HG02870 (cell line): ENCODE data around the gene NINJ2.

Experiments used
- ATAC-seq: cut with Tn5 transposase; IDR thresholded peaks from one replicate; pipeline ENCODE4 v1.9.1; 2021; ENCODE audit warnings: mild to moderate bottlenecking, moderate library complexity; ENCODE audit not compliant: unreplicated experiment

NINJ2 gene

DNA sequence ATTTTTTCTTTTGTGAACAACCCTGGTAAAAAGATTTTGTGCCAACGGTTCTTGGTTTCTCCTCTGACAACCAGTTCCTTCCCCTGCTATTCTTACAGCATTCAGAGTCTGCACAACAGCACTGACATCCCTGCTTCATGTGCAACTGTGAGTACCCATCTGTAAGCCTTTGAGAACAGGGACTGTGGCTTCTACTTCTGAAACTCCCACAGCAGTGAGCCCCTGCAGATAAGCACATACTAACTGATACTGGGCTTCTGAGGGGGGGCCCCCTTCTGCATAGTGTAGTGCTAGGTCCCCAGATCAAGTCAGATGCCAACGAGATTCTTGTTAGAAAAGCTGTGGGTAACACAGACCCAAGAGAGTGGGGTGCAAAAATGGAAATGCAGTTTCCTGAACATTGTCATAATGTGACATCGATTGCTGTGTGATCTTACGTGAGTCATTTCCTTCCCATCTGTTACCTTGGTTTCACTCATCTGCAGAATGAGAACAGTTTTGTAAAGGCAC lies 11.1 kb upstream of the NINJ2 start:
- ATAC-seq = peak; percentile 82

DNA sequence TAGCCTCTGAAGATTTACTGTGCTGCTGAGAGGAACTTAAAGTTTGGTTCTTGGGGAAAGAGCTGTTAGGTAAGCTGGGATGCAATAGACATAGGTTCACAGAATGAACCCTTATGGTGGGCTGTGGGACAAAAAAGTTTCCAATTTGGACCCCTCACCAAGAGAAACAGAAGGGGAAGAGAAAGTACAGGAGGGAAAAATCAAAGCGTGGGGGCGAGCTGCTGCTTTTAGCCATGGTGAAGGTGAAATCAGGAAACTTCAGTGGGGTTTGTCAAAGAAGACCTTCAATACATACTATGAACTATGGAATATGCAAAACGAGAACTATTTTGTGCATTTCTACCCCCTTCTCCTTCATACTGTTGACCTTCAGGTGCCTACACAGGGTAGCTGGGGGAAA lies 10.6 kb upstream of the NINJ2 start:
- ATAC-seq = peak; percentile 1

DNA sequence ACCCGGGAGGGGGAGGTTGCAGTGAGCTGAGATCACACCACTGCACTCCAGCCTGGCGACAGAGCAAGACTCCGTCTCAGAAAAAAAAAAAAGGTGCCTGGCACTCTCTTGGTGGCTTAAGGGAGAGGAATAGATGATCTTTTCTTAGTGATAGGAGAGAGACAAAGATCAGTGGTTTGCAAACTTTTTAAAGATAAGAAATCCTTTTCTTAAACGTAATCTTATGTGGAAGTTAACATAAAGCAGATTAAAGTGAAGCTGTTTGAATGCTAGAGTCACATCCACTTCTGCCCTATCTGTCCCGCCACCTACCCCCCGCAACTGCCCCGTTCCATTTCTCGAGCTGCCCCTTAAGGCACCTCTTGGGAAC lies 6.3 kb upstream of the NINJ2 start:
- ATAC-seq = no peak

DNA sequence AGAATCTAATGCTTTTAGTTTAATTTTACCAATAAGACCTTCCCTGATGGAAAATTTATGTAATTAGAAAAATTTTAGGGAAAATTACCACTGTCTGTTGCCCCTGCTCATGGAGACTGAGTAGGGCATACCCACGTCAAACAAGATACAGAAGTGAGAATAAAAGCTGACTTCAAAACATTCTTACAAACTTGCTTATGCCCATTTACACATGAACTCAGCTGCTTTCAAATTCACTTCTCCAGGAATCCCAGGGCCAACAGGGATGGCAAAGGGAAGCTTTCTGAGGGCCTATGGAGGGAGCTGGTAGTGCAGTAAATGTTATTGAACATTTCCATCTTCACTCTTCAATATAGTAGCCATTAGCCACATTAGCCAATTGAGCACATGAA lies 4.8 kb upstream of the NINJ2 start:
- no peak for ATAC-seq

DNA sequence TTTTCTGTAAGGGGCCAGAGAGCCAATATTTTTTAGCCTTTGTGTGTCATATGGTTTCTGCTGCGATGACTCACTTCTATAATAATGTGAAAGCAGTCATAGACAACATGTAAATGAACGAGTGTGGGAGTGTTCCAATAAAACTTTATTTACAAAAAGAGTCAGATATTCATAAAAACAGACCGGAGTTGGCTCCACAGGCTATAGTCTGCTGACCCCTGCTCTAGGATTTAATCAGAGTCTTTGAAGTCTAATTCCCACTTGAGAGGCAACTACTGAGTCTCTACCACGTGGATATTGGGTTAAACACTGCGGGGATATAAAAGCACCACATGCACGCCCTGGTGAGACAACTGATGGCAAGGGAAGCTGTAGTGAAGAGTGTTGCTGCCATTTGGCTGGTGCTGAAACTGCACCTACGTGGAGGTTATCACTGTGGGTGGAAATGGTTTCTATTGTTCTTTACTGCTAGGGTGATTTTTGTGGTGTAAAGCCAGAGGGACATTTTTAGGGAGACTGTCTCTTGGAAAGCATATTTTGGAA lies 3.6 kb upstream of the NINJ2 start:
- ATAC-seq = no peak

DNA sequence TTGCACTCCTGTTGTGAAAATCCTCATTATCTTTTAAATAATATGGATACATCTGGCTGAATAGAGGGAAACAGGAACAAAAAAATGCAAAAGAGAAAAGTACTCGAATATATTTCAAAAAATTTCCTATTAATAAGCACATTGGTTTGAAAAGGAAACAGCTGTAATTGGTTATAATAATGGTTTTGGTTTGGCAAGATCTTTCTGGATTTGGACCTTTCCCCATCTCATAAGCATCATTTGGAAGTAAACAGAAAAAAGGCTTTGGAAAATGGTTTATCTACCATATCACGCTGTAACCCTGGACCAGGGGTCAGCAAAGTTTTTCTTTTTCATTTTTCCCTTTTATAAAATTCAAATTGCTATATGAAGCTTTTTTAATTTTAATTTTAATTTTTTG lies 2.8 kb upstream of the NINJ2 start:
- no peak for ATAC-seq

DNA sequence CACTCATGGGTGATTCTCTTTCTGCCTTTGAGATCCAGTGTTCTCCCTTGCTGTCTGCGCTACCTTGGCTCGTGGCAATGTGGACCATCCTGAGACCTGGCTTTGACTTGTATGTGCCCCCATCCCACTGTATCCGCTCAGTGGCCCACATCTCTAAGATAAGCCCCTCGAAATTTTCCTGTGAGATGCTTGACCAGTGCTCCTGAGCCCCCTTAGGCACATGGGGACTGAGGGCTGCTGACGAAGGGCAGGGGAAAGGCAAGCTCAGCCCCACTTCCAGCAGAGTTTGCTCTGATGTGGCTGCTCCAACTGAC lies 1.5 kb upstream of the NINJ2 start:
- ATAC-seq = no peak

DNA sequence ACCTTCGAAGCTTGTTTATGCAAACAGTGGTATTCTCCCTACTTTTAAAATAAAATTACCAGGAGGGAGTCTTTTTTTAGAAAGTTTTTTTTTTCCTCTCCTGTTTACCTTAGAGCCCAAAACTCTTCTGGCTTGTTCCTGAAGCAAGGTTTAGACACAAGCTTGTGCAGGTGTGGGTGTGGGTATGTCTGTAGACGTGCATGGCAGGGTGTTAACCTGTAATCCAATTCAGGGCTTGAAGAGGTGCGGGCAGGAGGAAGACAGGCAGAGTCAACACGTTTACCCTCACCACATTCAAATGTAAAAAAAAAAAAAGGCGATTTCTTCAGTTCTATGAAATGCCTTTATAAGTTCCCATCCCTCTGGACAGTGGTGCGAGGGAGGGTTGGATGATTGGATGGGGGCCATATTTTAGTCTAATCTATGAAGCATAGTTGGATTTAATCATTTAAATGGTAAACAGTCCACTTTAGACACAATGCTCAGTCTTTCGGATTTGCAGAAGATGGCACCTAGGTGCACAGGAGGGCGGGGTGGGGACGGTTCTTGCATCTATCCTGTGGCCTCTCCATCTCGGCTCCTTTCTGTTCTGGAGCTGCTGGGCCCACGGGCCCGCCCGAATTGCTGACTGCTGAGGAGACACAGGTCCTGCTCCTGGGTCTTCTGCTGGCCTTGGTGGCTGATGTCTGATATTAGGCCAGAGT lies 982 bp upstream of the NINJ2 start:
- ATAC-seq = no peak

DNA sequence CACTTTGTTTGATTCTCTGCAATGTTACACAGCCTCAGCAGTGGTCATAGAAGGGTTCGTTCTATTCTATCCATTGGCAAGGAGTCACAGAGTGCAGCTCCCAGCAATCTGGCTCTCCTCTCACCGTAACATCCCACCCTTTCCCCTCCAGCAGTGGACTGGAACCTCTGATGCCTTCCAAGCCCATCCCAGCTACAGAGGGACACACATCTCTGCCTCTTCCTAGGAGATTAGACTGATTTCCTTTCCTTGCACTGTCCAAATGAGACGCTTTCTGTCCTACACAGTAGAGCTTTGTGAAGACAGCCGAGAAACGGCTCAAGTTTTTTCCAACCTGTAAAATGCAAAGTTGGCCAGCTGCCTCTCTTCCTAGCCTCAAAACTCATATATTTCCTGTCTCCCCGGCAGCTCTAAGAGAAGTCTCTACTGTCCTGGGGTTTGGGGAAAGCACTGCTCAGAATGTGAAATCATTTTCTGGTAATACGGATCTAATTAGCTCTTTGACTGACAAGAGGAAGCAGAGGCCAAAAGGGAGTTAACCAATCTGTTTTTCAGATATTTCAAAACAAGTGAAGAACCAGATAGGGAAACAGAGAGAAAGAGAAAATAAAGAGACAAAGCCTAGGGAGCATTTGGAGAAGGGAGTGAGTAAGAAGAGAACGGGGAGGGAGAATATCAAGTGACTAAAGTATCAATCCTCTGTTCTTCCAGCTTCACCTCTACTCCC lies 516 bp downstream of the NINJ2 start:
- ATAC-seq = no peak

DNA sequence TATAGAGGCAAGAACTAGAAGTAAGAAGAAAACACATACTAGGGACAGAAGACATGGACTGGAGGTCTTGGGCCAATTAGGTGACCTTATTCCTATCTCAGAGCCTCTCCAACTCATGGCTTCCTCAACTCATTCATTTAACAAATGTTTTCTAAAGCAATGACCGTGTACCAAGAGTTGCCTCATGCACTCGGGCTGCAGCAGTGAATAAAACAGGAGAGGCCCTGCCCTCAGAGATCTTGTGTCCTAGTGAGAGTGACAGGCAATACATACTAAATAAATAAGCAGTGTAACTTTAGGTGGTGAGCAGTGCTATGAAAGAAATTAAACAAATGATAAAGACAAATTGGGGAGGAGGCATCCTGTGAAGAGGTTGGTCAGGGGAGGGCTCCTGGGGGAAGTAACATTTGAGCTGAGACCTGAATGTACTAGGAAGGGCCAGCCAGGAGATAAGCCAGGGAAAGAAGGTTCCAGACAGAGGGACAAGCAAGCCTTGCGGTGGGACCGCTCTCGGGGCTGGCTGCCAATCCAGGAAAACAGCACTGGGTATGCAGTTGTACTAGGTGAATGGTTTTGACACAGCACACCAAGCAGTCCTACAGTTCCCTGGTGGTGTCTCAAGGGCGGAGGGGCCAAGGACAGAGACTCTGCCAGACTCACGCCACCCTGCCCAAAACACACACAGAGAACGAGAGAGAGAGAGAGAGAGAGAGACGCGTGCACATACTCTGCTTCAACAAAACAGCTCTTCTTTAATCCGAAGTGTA lies 1.3 kb downstream of the NINJ2 start:
- ATAC-seq = no peak

DNA sequence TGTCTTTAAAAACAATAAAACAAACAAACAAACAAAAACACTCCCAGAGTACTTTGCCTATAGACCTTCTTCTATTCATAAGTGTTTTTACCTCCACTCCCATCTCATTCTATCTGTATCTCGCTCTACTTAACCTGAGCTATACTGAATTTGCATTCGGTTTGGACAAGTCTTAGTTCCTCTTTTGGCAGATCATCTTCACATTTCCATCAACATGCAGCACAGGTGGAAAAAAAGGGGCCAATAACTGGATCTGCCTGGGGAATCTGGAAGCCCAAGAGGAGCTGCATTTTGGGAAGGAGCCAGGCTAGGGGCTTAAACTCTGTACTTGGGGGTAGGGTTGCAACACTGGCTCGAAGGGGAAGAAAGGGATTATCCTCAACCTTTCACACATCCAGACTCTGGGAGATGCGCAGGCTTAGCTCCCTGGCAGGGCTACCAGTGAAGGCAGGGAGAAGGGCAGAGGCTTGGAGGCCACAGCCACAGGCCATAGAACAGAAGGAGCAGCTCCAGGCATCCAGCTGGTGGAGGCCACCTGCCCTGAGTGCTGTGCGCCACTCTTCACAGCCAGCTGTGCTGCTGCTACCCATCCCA lies 4.1 kb downstream of the NINJ2 start:
- ATAC-seq = peak; percentile 63

DNA sequence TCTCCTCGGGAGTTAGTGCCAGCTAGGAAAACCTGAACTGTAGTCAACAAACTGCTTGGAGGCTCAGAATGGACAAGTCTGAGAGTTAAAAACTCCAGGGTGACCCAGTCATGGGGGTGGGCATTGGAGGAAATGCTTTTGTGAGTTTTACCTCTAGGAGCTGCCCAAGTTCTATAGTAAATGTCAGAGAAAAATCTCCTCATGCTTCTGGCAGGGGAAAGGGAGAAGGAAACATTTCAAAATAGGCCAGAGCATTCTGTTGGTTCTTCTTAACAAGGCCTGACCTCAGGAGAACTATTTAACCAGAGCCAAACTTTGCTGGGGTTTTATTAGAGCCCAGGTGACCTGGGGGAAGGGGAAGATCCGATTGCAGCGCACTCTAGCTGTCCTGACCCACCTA lies 12.3 kb downstream of the NINJ2 start:
- ATAC-seq = no peak

DNA sequence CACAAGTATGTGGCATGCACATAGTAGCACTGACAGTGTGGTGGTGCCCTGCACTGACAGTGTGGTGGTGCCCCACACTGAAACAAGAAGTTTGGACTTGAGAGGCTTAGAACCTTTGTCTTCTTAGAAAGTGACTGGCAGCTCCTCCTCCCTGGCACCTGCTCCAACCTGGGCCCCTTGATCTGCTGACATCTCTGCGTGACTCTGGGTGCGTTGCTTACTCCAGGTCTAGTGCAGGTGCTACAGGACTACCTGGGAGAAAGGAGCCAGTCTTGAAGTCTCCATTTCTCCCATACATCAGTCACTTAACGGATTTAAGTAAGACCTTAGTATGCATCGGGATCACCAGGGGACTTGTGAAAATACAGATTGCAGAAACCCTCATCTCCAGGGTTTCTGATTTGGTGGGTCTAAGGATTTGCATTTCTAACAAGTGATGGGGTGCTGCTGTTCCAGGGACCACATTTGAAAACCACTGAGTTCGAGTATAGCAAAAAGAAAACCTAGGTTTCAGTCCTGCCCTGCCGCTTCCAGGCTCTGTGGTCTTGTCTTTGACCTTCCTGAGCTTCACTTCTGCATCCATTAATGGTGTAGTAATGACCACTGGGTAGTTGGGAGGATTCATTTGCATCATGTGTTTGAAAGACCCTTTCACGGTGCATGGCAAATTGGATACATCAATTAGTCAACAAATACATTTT lies 15.7 kb downstream of the NINJ2 start:
- ATAC-seq = no peak

DNA sequence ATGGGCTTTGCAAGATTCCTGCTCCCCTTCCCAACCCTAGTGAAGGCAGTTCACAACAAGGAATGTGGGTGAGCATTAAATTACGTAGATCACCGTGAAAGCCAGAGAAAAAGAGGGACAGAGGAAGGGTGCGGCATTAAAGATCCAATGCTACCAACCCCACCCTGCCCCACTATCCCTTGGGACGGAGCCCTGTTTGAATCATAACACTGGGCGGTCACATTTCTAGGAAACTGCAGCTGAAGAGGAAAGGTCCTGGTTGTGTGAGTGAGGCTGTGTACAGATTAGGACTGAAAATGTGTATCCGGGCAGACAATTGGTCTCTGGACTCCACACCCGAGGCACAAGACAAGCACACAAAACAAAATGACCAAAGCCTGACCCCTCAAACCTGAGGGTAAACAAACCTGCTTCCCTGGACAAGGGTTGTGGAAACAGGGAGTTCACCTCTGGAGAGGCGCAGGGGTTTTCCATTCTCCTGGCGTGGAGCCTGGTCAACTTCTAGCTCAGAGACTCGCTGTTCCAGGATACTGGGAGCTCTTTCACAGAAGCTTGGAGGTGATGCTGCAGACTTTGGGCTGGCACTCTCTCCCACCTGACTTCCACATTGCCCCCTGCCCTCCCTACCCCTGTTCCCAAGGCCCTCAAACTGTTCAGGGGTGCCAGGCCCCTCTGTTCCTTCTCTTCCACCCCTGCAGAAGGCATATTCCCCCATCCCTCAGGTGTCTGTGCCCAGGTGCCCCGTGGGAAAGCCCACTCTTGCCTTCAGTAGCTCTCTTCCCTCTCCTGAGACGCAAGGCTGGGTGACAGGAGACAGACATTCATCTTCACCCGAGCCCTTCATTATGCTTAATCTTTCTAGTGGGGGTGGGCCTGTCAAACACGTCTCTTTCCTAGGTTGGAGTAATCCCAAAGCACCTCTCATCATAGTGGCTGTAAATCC lies 16.5 kb downstream of the NINJ2 start:
- no peak for ATAC-seq

DNA sequence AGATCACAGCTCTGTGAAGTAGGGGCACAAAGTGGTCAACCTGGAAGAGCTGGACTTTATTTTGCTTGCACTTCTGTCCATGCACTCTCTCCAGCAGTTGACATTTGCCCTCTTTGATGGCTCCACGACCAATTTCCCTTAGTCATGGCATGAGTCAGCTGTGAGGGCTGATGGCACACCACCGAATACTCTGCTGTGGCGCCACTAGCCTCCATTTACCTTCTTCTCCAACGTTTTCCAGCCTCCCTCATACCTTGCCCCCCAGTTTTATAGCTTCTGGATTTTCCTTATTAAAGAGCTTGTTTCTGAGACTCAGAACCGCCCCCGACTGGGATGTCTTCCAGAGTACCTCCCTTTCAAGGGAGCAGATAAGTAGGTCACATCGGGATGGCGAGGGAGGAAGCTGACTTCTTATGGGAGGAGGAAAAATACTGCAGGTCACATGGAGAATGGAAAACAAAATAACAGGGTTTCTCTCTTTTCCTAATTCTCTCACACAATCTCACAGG lies 17.6 kb downstream of the NINJ2 start:
- ATAC-seq = no peak

DNA sequence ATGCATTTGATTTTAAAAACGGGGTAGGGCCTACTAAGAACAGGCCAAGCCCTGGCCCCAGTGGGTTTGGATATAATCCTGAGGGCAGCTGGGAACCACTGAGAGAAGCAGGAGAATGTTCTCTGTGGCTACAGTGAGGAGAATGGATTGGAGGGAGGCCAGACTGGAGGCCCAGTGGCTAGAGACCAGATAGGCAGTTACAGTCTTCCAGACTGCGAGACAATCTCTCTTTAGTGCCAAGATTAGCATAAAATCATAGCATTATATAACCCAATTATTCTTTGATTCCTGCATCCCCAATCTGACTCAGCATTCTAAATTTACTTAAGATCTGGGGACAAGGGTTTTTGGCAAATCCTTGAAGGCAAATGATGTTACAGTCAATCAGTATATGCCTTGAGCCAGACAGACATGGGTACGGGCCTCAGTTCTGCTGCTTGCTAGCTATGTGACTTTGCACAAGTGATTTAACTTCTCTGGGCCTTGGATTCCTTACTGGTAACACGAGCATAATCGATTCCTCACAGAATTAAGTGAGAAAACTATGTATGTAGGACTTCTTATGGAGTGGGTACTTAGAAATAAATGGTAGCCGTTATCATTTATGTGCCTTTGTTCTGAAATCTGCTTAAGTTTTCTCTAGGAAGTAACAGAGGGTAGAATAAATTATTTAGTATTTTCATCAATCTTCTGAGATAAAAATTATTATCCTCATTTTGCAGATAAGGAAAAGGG lies 18.3 kb downstream of the NINJ2 start:
- ATAC-seq = no peak

DNA sequence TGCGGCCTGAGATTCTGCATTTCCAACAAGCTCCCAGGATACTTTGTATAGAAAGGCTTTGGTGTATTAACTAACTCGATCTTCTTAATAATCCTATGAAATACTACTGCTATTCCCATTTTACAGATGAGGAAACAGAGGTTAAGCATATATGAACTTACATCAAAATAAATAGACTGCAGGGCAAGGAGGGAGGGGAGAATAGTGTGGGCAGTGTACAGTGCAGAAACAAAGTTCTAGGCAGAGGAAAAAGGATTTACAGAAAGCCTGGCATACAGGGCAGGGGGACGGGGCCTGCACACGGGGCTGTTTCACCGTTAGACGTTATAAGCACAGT lies 19.0 kb downstream of the NINJ2 start:
- ATAC-seq = no peak

DNA sequence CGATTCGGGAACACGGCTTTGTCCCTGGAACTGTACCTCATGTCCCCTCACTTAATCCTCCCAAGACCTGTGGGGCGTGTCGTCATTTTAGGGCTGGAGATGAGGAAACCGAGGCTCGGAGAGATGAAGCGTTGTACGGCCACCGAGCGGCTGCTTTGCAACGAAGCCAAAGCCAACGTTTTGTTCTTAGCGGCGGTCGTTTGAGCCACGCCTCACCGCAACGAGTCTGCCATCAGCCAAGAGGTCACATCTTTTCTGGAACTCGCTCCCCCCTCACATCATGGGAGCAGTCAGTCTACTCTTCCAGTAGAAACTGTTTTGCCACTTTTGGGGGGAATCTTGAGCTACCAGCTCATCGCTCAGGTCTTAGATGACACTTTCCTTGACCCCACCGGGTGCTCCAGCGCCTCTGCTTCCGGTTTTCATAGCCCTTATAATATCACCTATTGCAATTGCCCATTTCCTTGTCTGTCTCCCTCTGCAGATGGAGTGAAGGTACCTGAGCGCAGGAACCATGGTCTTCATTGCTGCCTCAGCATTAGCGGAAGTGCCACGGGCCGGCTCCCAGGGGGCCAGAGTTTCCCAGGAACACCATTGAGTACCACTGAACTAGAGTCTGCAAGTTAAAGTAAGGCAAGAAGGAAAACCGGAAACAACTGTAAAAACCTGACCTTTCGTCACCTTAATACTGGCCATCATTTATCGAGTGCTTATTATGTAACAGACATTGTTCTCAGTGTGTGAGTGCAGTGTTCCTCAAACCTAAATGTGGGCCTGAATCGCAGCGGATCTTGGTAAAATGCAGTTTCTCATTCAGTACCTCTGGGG lies 19.6 kb downstream of the NINJ2 start:
- no peak for ATAC-seq
